HCT116 (cell line): ENCODE data around the gene SRR. TPM values are rescaled to one million over a fixed set of nuclear protein-coding genes. Genes with fewer than 3 reads are reported as not detected.

Source experiments
- ATAC-seq: fragments of 200-7000 bp; cut with Tn5 transposase; 2 replicates; pipeline ENCODE4 v1.9.1; 2020; ENCODE audit warnings: mild to moderate bottlenecking, moderate library complexity
- BruUV-seq: library from RNA; stranded (reverse); fragments of 400-500 nt; replicated peaks from 2 replicates; lab custom pipeline; 2021; lab: Mats Ljungman, UMichigan
- CTCF ChIA-PET: fragments of 300-600 bp; sonication (Branson Sonifier 250); formaldehyde crosslinking; loops from one replicate; lab custom pipeline; 2021; ENCODE audit warnings: antibody characterized with exemption; lab: Charles Lee
- POLR2A ChIA-PET: fragments of 300-600, 350-600 bp; sonication (Branson Sonifier 250); formaldehyde crosslinking; loops from one replicate; lab custom pipeline; 2021; ENCODE audit warnings: antibody characterized with exemption; lab: Charles Lee
- RAD21 ChIA-PET, 2 experiments: fragments of 300-600 bp; sonication (Branson Sonifier 250); formaldehyde crosslinking; loops; one replicate each; lab custom pipeline; 2023; ENCODE audit warnings: low total read pairs in 2 of 2; ENCODE audit not compliant: uncharacterized antibody in 2 of 2, unreplicated experiment in 2 of 2, low non-redundant PET in 1 of 2; lab: Charles Lee
- DNase-seq: peaks from one replicate; pipeline ENCODE4 v3.0.0-alpha.2; 2010; ENCODE audit warnings: low read depth, low spot score
- H2AFZ ChIP-seq: fragments of 200-600 bp; shearing (Covaris generic), sonication (generic); 2 replicates; pipeline ENCODE4 v1.6.1; 2017; ENCODE audit warnings: low read depth, mixed run types, mixed read lengths, antibody characterized with exemption, low read length; ENCODE audit not compliant: poor library complexity, severe bottlenecking
- H3K27ac ChIP-seq: 2 replicates; pipeline ENCODE4 v1.5.1; 2012; ENCODE audit warnings: low read depth, low read length
- H3K27me3 ChIP-seq: fragments of 200-600 bp; sonication (generic); 2 replicates; pipeline ENCODE4 v1.6.1; 2016; ENCODE audit warnings: mixed run types, low read length, mixed read lengths; ENCODE audit not compliant: insufficient read depth
- H3K36me3 ChIP-seq, 2 experiments: fragments of 200-500 bp in 1 of 2; fragments of 200-600 bp in 1 of 2; sonication (Bioruptor generic) in 1 of 2; sonication (generic) in 1 of 2; 2 replicates each; pipeline versions ENCODE4 v1.5.1 to v1.6.1; 2014 to 2016; ENCODE audit warnings: low read length in 2 of 2, inconsistent platforms in 1 of 2, mixed read lengths in 1 of 2, mixed run types in 1 of 2; ENCODE audit not compliant: insufficient read depth in 2 of 2, control insufficient read depth in 1 of 2
- H3K4me1 ChIP-seq, 2 experiments: fragments of 200-600 bp in 1 of 2; sonication (generic) in 1 of 2; 2 replicates each; pipeline versions ENCODE4 v1.5.1 to v1.6.1; 2012 to 2017; ENCODE audit warnings: low read length in 2 of 2, inconsistent platforms in 1 of 2, mild to moderate bottlenecking in 1 of 2, mixed read lengths in 1 of 2, mixed run types in 1 of 2, moderate library complexity in 1 of 2; ENCODE audit not compliant: insufficient read depth in 2 of 2, control insufficient read depth in 1 of 2
- H3K4me2 ChIP-seq: fragments of 200-600 bp; sonication (generic); 2 replicates; pipeline ENCODE4 v1.6.1; 2017; ENCODE audit warnings: mixed run types, low read length, mixed read lengths
- H3K4me3 ChIP-seq, 2 experiments: fragments of 200-600 bp in 1 of 2; sonication (generic) in 1 of 2; replicated peaks in 1 of 2; 2 replicates each; pipeline ENCODE4 v1.5.1; 2011 to 2016; ENCODE audit warnings: low read length in 2 of 2, control low read depth in 1 of 2, low read depth in 1 of 2, mild to moderate bottlenecking in 1 of 2, mixed read lengths in 1 of 2, mixed run types in 1 of 2
- H3K79me2 ChIP-seq: fragments of 200-600 bp; sonication (generic); 2 replicates; pipeline ENCODE4 v1.6.1; 2017; ENCODE audit warnings: mild to moderate bottlenecking, mixed run types, low read length, moderate library complexity, mixed read lengths; ENCODE audit not compliant: insufficient read depth
- H3K9ac ChIP-seq: fragments of 200-600 bp; sonication (generic); 2 replicates; pipeline ENCODE4 v1.6.1; 2016; ENCODE audit warnings: low read length, mixed read lengths
- H3K9me2 ChIP-seq: fragments of 200-600 bp; sonication (generic), shearing (Covaris generic); 2 replicates; pipeline ENCODE4 v1.6.1; 2017; ENCODE audit warnings: mixed run types, mild to moderate bottlenecking, moderate library complexity; ENCODE audit not compliant: insufficient read depth
- H3K9me3 ChIP-seq, 2 experiments: fragments of 200-500 bp in 1 of 2; fragments of 200-600 bp in 1 of 2; sonication (Bioruptor generic) in 1 of 2; sonication (generic) in 1 of 2; 2 replicates each; pipeline ENCODE4 v1.6.1; 2014 to 2017; ENCODE audit warnings: low read length in 2 of 2, mixed read lengths in 2 of 2, inconsistent platforms in 1 of 2, low read depth in 1 of 2, mild to moderate bottlenecking in 1 of 2, mixed run types in 1 of 2, moderate library complexity in 1 of 2; ENCODE audit not compliant: control insufficient read depth in 1 of 2, insufficient read depth in 1 of 2
- H4K20me1 ChIP-seq: fragments of 200-600 bp; sonication (generic), shearing (Covaris generic); 2 replicates; pipeline ENCODE4 v1.6.1; 2017; ENCODE audit warnings: mixed run types, mild to moderate bottlenecking, moderate library complexity; ENCODE audit not compliant: insufficient read depth
- CBX3 ChIP-seq: IDR thresholded peaks from 2 replicates; pipeline ENCODE4 v1.6.1; 2012; ENCODE audit warnings: low read depth
- CTCF ChIP-seq, 3 experiments: fragments of 200-600 bp in 1 of 3; sonication (generic) in 1 of 3; IDR thresholded peaks in 2 of 3; conservative IDR thresholded peaks in 1 of 3; 2 replicates each; pipeline ENCODE4 v1.5.1; 2012 to 2017; ENCODE audit warnings: low read depth in 2 of 3, low read length in 2 of 3, antibody characterized with exemption in 1 of 3, borderline replicate concordance in 1 of 3, control low read depth in 1 of 3, mild to moderate bottlenecking in 1 of 3, mixed read lengths in 1 of 3, mixed run types in 1 of 3, moderate library complexity in 1 of 3; ENCODE audit not compliant: insufficient read depth in 1 of 3
- EGR1 ChIP-seq: IDR thresholded peaks from 2 replicates; pipeline ENCODE4 v1.6.1; 2012; ENCODE audit warnings: low read depth
- ELF1 ChIP-seq: IDR thresholded peaks from 2 replicates; pipeline ENCODE4 v1.6.1; 2012; ENCODE audit warnings: low read depth, borderline replicate concordance
- JUND ChIP-seq: IDR thresholded peaks from 2 replicates; pipeline ENCODE4 v1.6.1; 2012
- POLR2A ChIP-seq: IDR thresholded peaks from 2 replicates; pipeline ENCODE4 v1.7.0; 2011; ENCODE audit warnings: borderline replicate concordance; ENCODE audit not compliant: insufficient read depth, insufficient read length; ENCODE audit errors: extremely low read depth
- POLR2AphosphoS5 ChIP-seq: IDR thresholded peaks from 2 replicates; pipeline ENCODE4 v1.6.1; 2011; ENCODE audit warnings: mild to moderate bottlenecking, low read depth, low read length, moderate library complexity
- RAD21 ChIP-seq: IDR thresholded peaks from 2 replicates; pipeline ENCODE4 v1.6.1; 2012; ENCODE audit warnings: low read depth, mild to moderate bottlenecking
- SIN3A ChIP-seq: IDR thresholded peaks from 2 replicates; pipeline ENCODE4 v1.6.1; 2012; ENCODE audit warnings: low read depth
- SP1 ChIP-seq: IDR thresholded peaks from 2 replicates; pipeline ENCODE4 v1.6.1; 2012; ENCODE audit warnings: low read depth
- SRF ChIP-seq: IDR thresholded peaks from 2 replicates; pipeline ENCODE4 v1.6.1; 2012; ENCODE audit warnings: low read depth
- TCF7L2 ChIP-seq: IDR thresholded peaks from 2 replicates; pipeline ENCODE4 v1.7.0; 2011; ENCODE audit warnings: borderline replicate concordance, inconsistent platforms; ENCODE audit not compliant: insufficient read depth, insufficient read length; ENCODE audit errors: extremely low read depth
- ZFX ChIP-seq: fragments of 450-650 bp; IDR thresholded peaks from 2 replicates; pipeline ENCODE4 v1.6.1; 2017
- intact Hi-C: fragments of 100-400 bp; cut with micrococcal nuclease; formaldehyde crosslinking; loops from 2 replicates; pipeline ENCODE4 v1.10.0; 2022
- total RNA-seq: library from RNA; stranded (reverse); gene quantifications from one replicate; pipeline ENCODE4 v1.2.1, GENCODE V29; 2021; ENCODE audit not compliant: unreplicated experiment

Gene SRR
- total RNA-seq, 1 experiment from 2014 or later: 15.1 TPM

- no peak for TF ChIP-seq JUND
Measured at GRCh38 chr17:2362881-2363280, 59.1 kb downstream of the SRR start (continued).

GRCh38 chr17:2363318-2363717 is 59.6 kb downstream of the SRR start:
- peaks cover 24 to 31% of the 10 kb centered on the region in 2 experiments for H3K4me1 ChIP-seq
- no peak overlapping the region for H3K4me2 ChIP-seq
- H3K9me3 ChIP-seq: no peaks in the 10 kb centered on the region
- POLR2A ChIA-PET: no interaction called here
- no peaks in the 10 kb centered on the region for H3K79me2 ChIP-seq
- H3K27ac ChIP-seq: no peak overlapping the region
- ATAC-seq (no peak), DNase-seq (no peak)
- RAD21 ChIA-PET: no interaction called here
- no peak overlapping the region for H3K4me3 ChIP-seq
- H2AFZ ChIP-seq: no peak overlapping the region
- H3K27me3 ChIP-seq: no peaks in the 10 kb centered on the region
- H3K9me2 ChIP-seq: no peaks in the 10 kb centered on the region
- peaks cover 4 to 7% of the 10 kb centered on the region in 2 experiments; a peak in 2 of 4 replicates for H3K36me3 ChIP-seq
- H3K9ac ChIP-seq: no peak overlapping the region
- TF ChIP-seq SP1 (no peak), SRF (no peak), CTCF (IDR thresholded peaks at IDR 0.05 in 2 of 3, conservative IDR thresholded peaks at IDR 0.05 in 1 of 3; ENCODE audit: borderline replicate concordance in 1 of 3, insufficient read depth in 1 of 3, low read depth in 2 of 3, low read length in 2 of 3) (no peak), JUND (no peak), POLR2A (no peak), ELF1 (no peak), POLR2AphosphoS5 (no peak), RAD21 (no peak), TCF7L2 (no peak), ZFX (no peak), EGR1 (no peak), CBX3 (no peak), SIN3A (no peak)
- intact Hi-C loops: no loop called here
- BruUV-seq: no TSS peak
- H4K20me1 ChIP-seq: no peaks in the 10 kb centered on the region
- CTCF ChIA-PET: interaction anchor here (0.5 kb wide), 1 partner anchor 415 kb away, joined by 3 read pairs; no protein-coding TSS in a partner anchor
